SU-DHL-6 (cell line): Measurements from ENCODE around the gene PDCL3.

Source experiments
- EZH2phosphoT487 ChIP-seq: fragments of 200-600 bp; sonication (generic), shearing (Covaris generic); conservative IDR thresholded peaks from 2 replicates; pipeline ENCODE4 v1.6.1; 2018; ENCODE audit warnings: mild to moderate bottlenecking, antibody characterized with exemption, low read length, moderate library complexity, mixed read lengths
- TF ChIP-seq, protein P1 (sequence below): fragments of 200-600 bp; sonication (generic); IDR thresholded peaks from one replicate; pipeline ENCODE4 v1.5.1; 2017; ENCODE audit warnings: antibody characterized with exemption, mild to moderate bottlenecking, low read length, moderate library complexity; ENCODE audit not compliant: insufficient read depth, poor library complexity, severe bottlenecking

GRCh38 chr2:100561191-100561590, 1.6 kb upstream of the PDCL3 start:
- TF ChIP-seq, protein P1, sequence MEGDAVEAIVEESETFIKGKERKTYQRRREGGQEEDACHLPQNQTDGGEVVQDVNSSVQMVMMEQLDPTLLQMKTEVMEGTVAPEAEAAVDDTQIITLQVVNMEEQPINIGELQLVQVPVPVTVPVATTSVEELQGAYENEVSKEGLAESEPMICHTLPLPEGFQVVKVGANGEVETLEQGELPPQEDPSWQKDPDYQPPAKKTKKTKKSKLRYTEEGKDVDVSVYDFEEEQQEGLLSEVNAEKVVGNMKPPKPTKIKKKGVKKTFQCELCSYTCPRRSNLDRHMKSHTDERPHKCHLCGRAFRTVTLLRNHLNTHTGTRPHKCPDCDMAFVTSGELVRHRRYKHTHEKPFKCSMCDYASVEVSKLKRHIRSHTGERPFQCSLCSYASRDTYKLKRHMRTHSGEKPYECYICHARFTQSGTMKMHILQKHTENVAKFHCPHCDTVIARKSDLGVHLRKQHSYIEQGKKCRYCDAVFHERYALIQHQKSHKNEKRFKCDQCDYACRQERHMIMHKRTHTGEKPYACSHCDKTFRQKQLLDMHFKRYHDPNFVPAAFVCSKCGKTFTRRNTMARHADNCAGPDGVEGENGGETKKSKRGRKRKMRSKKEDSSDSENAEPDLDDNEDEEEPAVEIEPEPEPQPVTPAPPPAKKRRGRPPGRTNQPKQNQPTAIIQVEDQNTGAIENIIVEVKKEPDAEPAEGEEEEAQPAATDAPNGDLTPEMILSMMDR: no peak
- TF ChIP-seq EZH2phosphoT487: no peak
